Endodermal cell (in vitro differentiated cells): ENCODE data around the gene RHOH. TPM values are rescaled to one million over a fixed set of nuclear protein-coding genes. Genes with fewer than 3 reads are reported as not detected.

Source experiments
- DNase-seq: peaks from one replicate; pipeline ENCODE4 v3.0.0-alpha.2; 2017
- H3K27ac ChIP-seq: 2 replicates; pipeline ENCODE4 v1.5.1; 2013; ENCODE audit warnings: mild to moderate bottlenecking, low read depth, low read length, moderate library complexity
- H3K27me3 ChIP-seq: 2 replicates; pipeline ENCODE4 v1.6.1; 2013; ENCODE audit warnings: mild to moderate bottlenecking, low read length, moderate library complexity; ENCODE audit not compliant: insufficient read depth, control insufficient read depth, poor library complexity, severe bottlenecking
- H3K36me3 ChIP-seq: 2 replicates; pipeline ENCODE4 v1.7.0; 2013; ENCODE audit warnings: mild to moderate bottlenecking, low read length, moderate library complexity; ENCODE audit not compliant: control insufficient read depth, insufficient read depth
- H3K4me1 ChIP-seq: one replicate; pipeline ENCODE4 v1.7.0; 2013; ENCODE audit warnings: low read length; ENCODE audit not compliant: control insufficient read depth, insufficient read depth
- H3K4me3 ChIP-seq: 2 replicates; pipeline ENCODE4 v1.5.1; 2013; ENCODE audit warnings: mild to moderate bottlenecking, low read length, moderate library complexity
- H3K9ac ChIP-seq: 2 replicates; pipeline ENCODE4 v1.6.1; 2013; ENCODE audit warnings: mild to moderate bottlenecking, low read length, moderate library complexity; ENCODE audit not compliant: poor library complexity, severe bottlenecking; ENCODE audit errors: extremely low read depth
- H3K9me3 ChIP-seq: 2 replicates; pipeline ENCODE4 v1.6.1; 2013; ENCODE audit warnings: mild to moderate bottlenecking, low read length, moderate library complexity; ENCODE audit not compliant: control insufficient read depth
- H3K27ac Mint-ChIP-seq: 2 replicates; pipeline ENCODE4 v1.8.0; 2020; ENCODE audit warnings: mixed read lengths
- H3K27me3 Mint-ChIP-seq: 2 replicates; pipeline ENCODE4 v1.8.0; 2021; ENCODE audit warnings: mild to moderate bottlenecking, mixed read lengths; ENCODE audit not compliant: insufficient read depth
- H3K36me3 Mint-ChIP-seq: 2 replicates; pipeline ENCODE4 v1.8.0; 2020; ENCODE audit warnings: low read depth, mixed read lengths
- H3K4me1 Mint-ChIP-seq: 2 replicates; pipeline ENCODE4 v1.8.0; 2020; ENCODE audit warnings: mixed read lengths
- H3K4me3 Mint-ChIP-seq: 2 replicates; pipeline ENCODE4 v1.8.0; 2020; ENCODE audit warnings: mild to moderate bottlenecking, moderate library complexity, mixed read lengths
- H3K9me3 Mint-ChIP-seq: 2 replicates; pipeline ENCODE4 v1.8.0; 2020; ENCODE audit warnings: mild to moderate bottlenecking, mixed read lengths
- CTCF ChIP-seq: fragments of 200-600 bp; sonication (generic); conservative IDR thresholded peaks from 2 replicates; pipeline ENCODE4 v1.5.0; 2021; ENCODE audit warnings: antibody characterized with exemption, mild to moderate bottlenecking
- WGBS, 2 experiments: methylation state at CpG; one replicate each; pipeline versions ENCODE4 v1.1.5 to v1.1.7; 2013; ENCODE audit warnings: missing lambda C conversion rate in 2 of 2, mixed read lengths in 1 of 2; ENCODE audit not compliant: insufficient coverage in 1 of 2, insufficient read length in 1 of 2; 5-methylcytosine and 5-hydroxymethylcytosine counted together
- total RNA-seq, 2 donors: library from RNA; stranded (reverse); fragmentation: NEBNext Ultra II Directional in 1 of 2; extraction: Animal tissue kit (Norgen Biotek cat#: 25700) in 1 of 2; gene quantifications; 2 replicates in 1 of 2; 3 replicates in 1 of 2; pipeline ENCODE4 v1.2.1, GENCODE V29; 2021

The RHOH gene
- total RNA-seq, 2 donors from 2014 or later: 2.9 to 9.4 TPM

GRCh38 chr4:40231316-40231863 is 34.6 kb downstream of the RHOH start:
- Mint-ChIP-seq H3K27me3 (no peaks in the 10 kb centered on the region), H3K4me3 (no peak overlapping the region), H3K4me1 (peaks cover 9% of the 10 kb centered on the region), H3K9me3 (no peaks in the 10 kb centered on the region), H3K27ac (peak overlapping the region; percentile 59), H3K36me3 (peaks cover 6% of the 10 kb centered on the region)
- no peak overlapping the region for H3K27ac ChIP-seq
- H3K9ac ChIP-seq: no peak overlapping the region
- no peaks in the 10 kb centered on the region for H3K9me3 ChIP-seq
- DNase-seq: peak; percentile 55
- no peak overlapping the region for H3K4me3 ChIP-seq
- H3K27me3 ChIP-seq: no peaks in the 10 kb centered on the region
- WGBS, 2 experiments: 81 to 90% methylated on average over 5 to 8 of the region's 8 CpGs
- no peaks in the 10 kb centered on the region for H3K36me3 ChIP-seq
- no peaks in the 10 kb centered on the region for H3K4me1 ChIP-seq
- TF ChIP-seq CTCF: no peak

GRCh38 chr4:40232610-40233009 is 35.8 kb downstream of the RHOH start:
- H3K9me3 Mint-ChIP-seq: no peaks in the 10 kb centered on the region
- WGBS, 2 experiments: 78 to 81% methylated on average over 3 of the region's 3 CpGs
- no peak overlapping the region for H3K4me3 Mint-ChIP-seq
- H3K27me3 Mint-ChIP-seq: no peaks in the 10 kb centered on the region
- H3K9ac ChIP-seq: no peak overlapping the region
- H3K27me3 ChIP-seq: no peaks in the 10 kb centered on the region
- H3K36me3 Mint-ChIP-seq: peaks cover 4% of the 10 kb centered on the region
- no peak overlapping the region for H3K27ac Mint-ChIP-seq
- no peak for TF ChIP-seq CTCF
- H3K9me3 ChIP-seq: no peaks in the 10 kb centered on the region
- DNase-seq: no peak
- H3K4me3 ChIP-seq: no peak overlapping the region
- no peaks in the 10 kb centered on the region for H3K36me3 ChIP-seq
- no peak overlapping the region for H3K27ac ChIP-seq
- peaks cover 9% of the 10 kb centered on the region for H3K4me1 Mint-ChIP-seq
- H3K4me1 ChIP-seq: no peaks in the 10 kb centered on the region

GRCh38 chr4:40233227-40233626 is 36.4 kb downstream of the RHOH start:
- no peak for TF ChIP-seq CTCF
- Mint-ChIP-seq H3K4me3 (no peak overlapping the region), H3K9me3 (no peaks in the 10 kb centered on the region), H3K36me3 (peaks cover 4% of the 10 kb centered on the region), H3K27ac (no peak overlapping the region), H3K27me3 (no peaks in the 10 kb centered on the region), H3K4me1 (peaks cover 9% of the 10 kb centered on the region)
- no peaks in the 10 kb centered on the region for H3K4me1 ChIP-seq
- no peak overlapping the region for H3K4me3 ChIP-seq
- no peak overlapping the region for H3K9ac ChIP-seq
- no peaks in the 10 kb centered on the region for H3K27me3 ChIP-seq
- no peaks in the 10 kb centered on the region for H3K36me3 ChIP-seq
- no peak for DNase-seq
- no peaks in the 10 kb centered on the region for H3K9me3 ChIP-seq
- H3K27ac ChIP-seq: no peak overlapping the region
- 66 to 67% methylated on average over 3 of the region's 3 CpGs for WGBS, 2 experiments
